IMR-90 (cell line): ENCODE data around the gene KCNJ16.

Experiments
- BHLHE40 ChIP-seq: fragments of 150-350 bp; IDR thresholded peaks from 2 replicates; pipeline ENCODE4 v1.6.1; 2016; ENCODE audit warnings: mild to moderate bottlenecking, low read depth, low read length
- CEBPB ChIP-seq: IDR thresholded peaks from 2 replicates; pipeline ENCODE4 v1.6.1; 2012; ENCODE audit warnings: low read depth, low read length, improper control_type of control experiment
- CTCF ChIP-seq: conservative IDR thresholded peaks from 2 replicates; pipeline ENCODE4 v1.5.1; 2012; ENCODE audit warnings: mild to moderate bottlenecking, low read depth, low read length, improper control_type of control experiment
- FOS ChIP-seq: fragments of 150-350 bp; IDR thresholded peaks from 2 replicates; pipeline ENCODE4 v1.6.1; 2016; ENCODE audit warnings: low read depth, low read length
- MAFK ChIP-seq: IDR thresholded peaks from 2 replicates; pipeline ENCODE4 v1.6.1; 2012; ENCODE audit warnings: low read depth, low read length, improper control_type of control experiment
- MAZ ChIP-seq: IDR thresholded peaks from 2 replicates; pipeline ENCODE4 v1.6.1; 2012; ENCODE audit warnings: low read depth, mild to moderate bottlenecking, low read length, improper control_type of control experiment, moderate library complexity, borderline replicate concordance
- MXI1 ChIP-seq: IDR thresholded peaks from 2 replicates; pipeline ENCODE4 v1.6.1; 2012; ENCODE audit warnings: low read depth, mild to moderate bottlenecking, low read length, moderate library complexity, borderline replicate concordance
- POLR2A ChIP-seq: IDR thresholded peaks from 2 replicates; pipeline ENCODE4 v1.6.1; 2012; ENCODE audit warnings: mild to moderate bottlenecking, low read depth, low read length
- RAD21 ChIP-seq: IDR thresholded peaks from 2 replicates; pipeline ENCODE4 v1.6.1; 2012; ENCODE audit warnings: low read length, improper control_type of control experiment
- RCOR1 ChIP-seq: IDR thresholded peaks from 2 replicates; pipeline ENCODE4 v1.6.1; 2012; ENCODE audit warnings: mild to moderate bottlenecking, low read length, improper control_type of control experiment; ENCODE audit not compliant: insufficient replicate concordance
- RFX5 ChIP-seq: IDR thresholded peaks from 2 replicates; pipeline ENCODE4 v1.8.0; 2012; ENCODE audit warnings: low read depth, mild to moderate bottlenecking, low read length, moderate library complexity
- SMC3 ChIP-seq: fragments of 150-350 bp; IDR thresholded peaks from 2 replicates; pipeline ENCODE4 v1.6.1; 2016; ENCODE audit warnings: low read depth, mild to moderate bottlenecking, antibody characterized with exemption, low read length, moderate library complexity
- TF ChIP-seq, protein P1 (sequence below): fragments of 150-350 bp; IDR thresholded peaks from 2 replicates; pipeline ENCODE4 v1.6.1; 2017; ENCODE audit warnings: mild to moderate bottlenecking, antibody characterized with exemption, low read length, low read depth

- TF ChIP-seq CTCF (no peak), POLR2A (no peak), BHLHE40 (no peak), MAZ (no peak), RAD21 (no peak), RFX5 (no peak), CEBPB (no peak), FOS (no peak), MXI1 (no peak), RCOR1 (no peak), SMC3 (no peak), MAFK (no peak)
- TF ChIP-seq, protein P1, sequence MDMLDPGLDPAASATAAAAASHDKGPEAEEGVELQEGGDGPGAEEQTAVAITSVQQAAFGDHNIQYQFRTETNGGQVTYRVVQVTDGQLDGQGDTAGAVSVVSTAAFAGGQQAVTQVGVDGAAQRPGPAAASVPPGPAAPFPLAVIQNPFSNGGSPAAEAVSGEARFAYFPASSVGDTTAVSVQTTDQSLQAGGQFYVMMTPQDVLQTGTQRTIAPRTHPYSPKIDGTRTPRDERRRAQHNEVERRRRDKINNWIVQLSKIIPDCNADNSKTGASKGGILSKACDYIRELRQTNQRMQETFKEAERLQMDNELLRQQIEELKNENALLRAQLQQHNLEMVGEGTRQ: no peak
Observed at GRCh38 chr17:70089513-70090148, 14.6 kb downstream of the KCNJ16 start.
